HG03135 (cell line): Measurements from ENCODE around the gene BBS1.

ENCODE experiments used
- ATAC-seq: cut with Tn5 transposase; IDR thresholded peaks from one replicate; pipeline ENCODE4 v1.9.1; 2021; ENCODE audit warnings: mild to moderate bottlenecking, moderate library complexity; ENCODE audit not compliant: unreplicated experiment

BBS1 gene

GRCh38 chr11:66476841-66477251 lies 33.6 kb upstream of the BBS1 start:
- ATAC-seq: no peak

GRCh38 chr11:66477263-66478201 lies 32.9 kb upstream of the BBS1 start:
- ATAC-seq: no peak

- ATAC-seq: no peak
These were observed 31.6 kb upstream of the BBS1 start for GRCh38 chr11:66478729-66479393.

DNA sequence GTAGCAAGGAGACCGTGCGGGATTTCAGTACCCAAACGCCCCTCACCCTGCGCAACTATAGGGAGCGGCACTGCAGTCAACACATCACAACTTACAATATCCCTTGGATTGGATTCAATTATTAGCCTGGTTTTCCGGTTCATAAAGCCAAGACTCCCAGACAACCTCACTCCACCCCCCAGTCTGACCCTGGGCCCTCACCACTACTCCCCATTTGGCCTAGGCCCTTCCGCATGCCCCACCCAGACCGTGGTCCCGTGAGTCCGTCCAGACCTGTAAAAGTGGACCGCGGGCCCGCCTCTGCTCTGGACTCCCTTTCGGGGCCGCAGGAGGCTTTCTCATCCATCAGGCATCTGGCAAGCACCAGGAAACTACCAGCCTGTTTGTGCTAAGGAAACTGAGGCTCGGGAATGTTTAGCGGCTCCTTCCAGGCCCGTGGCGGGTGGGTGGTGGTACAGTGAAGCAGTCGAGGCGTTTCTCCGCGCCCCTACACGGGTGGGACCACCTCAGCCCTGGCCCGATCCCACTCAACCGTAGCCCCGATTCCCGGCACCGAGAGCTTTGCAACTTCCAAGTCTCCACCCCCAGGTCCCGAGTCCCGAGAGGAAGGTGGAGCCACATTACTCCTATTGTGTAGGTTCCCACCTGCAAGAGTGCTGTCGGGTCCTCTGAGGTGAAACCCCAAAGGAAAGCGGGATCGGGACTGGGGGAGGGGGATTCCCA lies 30.9 kb upstream of the BBS1 start:
- no peak for ATAC-seq

GRCh38 chr11:66480117-66480938 lies 30.1 kb upstream of the BBS1 start, which contains the start of gene DPP3:
Gene DPP3, plus strand, starts transcription at chr11:66480434. Its CDS starts 1,767 bp downstream, at chr11:66482201.
- ATAC-seq: peak; percentile 88

DNA sequence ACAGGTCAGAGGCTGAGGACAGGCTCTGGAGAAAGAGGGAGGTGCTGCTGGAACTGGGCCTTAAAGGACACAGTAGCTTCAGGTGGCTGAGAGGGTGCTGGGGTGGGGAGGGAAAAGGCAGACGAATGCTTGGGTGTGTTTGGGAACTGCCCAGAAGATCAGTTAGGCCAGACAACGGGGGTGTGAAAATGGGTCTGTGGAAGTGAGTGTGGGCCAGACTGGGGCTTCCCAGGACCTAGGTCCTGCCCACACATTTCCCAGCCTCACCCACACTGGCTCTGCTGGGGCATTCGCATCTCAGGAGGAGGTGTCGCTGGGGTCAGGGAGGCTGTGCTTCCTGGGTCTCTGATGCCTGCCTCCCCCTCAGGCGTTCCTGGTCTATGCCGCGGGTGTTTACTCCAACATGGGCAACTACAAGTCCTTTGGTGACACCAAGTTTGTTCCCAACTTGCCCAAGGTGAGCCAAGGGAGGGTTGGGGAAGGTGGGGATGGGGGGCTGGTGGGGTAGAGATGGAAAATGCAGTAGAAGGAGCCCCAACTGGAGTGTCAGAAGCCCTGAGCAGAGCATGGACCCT lies 25.5 kb upstream of the BBS1 start:
- ATAC-seq: no peak

GRCh38 chr11:66488957-66489356 lies 21.5 kb upstream of the BBS1 start:
- no peak for ATAC-seq

GRCh38 chr11:66489636-66490035 lies 20.8 kb upstream of the BBS1 start:
- ATAC-seq: no peak

GRCh38 chr11:66491315-66491935 lies 19.0 kb upstream of the BBS1 start:
- no peak for ATAC-seq

GRCh38 chr11:66492161-66492865 lies 18.1 kb upstream of the BBS1 start:
- ATAC-seq: no peak

DNA sequence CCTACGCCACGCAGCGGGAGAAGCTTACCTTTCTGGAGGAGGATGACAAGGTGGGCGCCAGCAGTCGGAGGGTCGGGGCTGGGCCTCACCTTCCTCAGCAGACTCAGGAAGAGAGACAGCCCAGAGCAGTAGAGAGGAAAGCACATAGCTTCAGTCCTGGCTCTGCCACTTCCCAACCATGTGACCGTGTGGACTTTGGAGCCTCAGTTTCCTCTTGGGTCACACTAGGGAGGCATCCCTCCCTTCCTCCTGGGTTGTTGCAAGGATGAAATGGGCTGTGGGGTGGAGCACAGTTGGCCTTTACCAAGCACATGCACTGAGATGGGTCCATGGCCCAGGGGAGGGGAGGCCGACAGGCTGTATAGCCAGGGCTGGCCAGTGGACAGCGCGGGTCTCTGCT lies 17.3 kb upstream of the BBS1 start:
- ATAC-seq: no peak

GRCh38 chr11:66494458-66494857 lies 16.0 kb upstream of the BBS1 start:
- ATAC-seq: no peak

DNA sequence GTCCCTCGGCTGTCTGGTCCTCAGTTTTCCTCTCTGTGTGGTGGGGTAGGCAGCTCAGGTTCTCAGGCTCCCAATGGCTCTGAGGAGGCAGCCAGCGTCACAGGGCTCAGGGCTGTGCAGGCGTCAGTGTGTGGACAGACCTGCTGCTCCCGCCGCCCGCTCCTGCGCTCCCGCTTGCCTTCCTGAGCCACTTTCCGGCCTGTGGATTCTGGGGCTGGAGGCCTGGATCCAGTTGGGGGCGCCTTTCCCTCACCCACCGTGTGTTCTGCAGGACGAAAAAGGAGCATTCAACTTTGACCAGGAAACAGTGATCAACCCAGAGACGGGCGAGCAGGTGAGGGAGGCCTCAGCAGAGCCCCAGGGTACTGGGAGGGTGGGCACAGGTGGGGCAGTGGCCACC lies 15.5 kb upstream of the BBS1 start:
- ATAC-seq: no peak

- no peak for ATAC-seq
These were observed 15.0 kb upstream of the BBS1 start for GRCh38 chr11:66495401-66495854.

DNA sequence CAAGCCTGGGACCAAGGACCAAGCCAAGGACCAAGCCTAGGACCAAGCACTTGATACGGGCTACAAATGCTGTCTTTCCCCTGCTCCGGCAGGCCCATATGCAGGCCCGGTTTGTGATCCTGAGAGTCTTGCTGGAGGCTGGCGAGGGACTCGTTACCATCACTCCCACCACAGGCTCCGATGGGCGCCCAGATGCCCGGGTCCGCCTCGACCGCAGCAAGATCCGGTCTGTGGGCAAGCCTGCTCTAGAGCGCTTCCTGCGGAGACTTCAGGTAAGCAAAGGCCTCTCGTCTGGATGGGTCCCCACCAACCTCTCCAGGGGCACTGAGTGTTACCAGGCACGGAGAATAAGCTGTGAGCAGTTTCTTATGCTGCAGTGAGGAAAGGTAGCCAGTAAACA lies 13.2 kb upstream of the BBS1 start:
- no peak for ATAC-seq

GRCh38 chr11:66498506-66498905 lies 11.9 kb upstream of the BBS1 start:
- ATAC-seq: no peak

GRCh38 chr11:66505276-66505816 lies 5.1 kb upstream of the BBS1 start:
- no peak for ATAC-seq

- no peak for ATAC-seq
These were observed 1.3 kb upstream of the BBS1 start for GRCh38 chr11:66509131-66509561.

GRCh38 chr11:66510990-66511339 lies 530 bp downstream of the BBS1 start:
- ATAC-seq: no peak
